ENCODE results near the gene TRIM45. TPM values are rescaled to one million over a fixed set of nuclear protein-coding genes. Genes with fewer than 3 reads are reported as not detected.
"Not testable (repeated sequence)": the region's sequence is repeated elsewhere in the genome, so short reads cannot be mapped to it uniquely, and the experiment has no call there.

The TRIM45 gene
- total RNA-seq, 1 donor from 2014 or later, result 0.60 TPM

GRCh38 chr1:117130526-117130925 lies 9.0 kb upstream of the TRIM45 start:
- no peak for DNase-seq (ENCODE audit: low read depth in 2 of 2)

- peak; percentile 59 to 62 for DNase-seq (ENCODE audit: low read depth in 2 of 2)
Observed at GRCh38 chr1:117128323-117129079, 7.0 kb upstream of the TRIM45 start.

GRCh38 chr1:117127795-117128194 lies 6.2 kb upstream of the TRIM45 start:
- DNase-seq (ENCODE audit: low read depth in 2 of 2), result no peak

GRCh38 chr1:117124661-117125060 lies 3.1 kb upstream of the TRIM45 start:
- DNase-seq (ENCODE audit: low read depth in 2 of 2), result no peak

- DNase-seq (ENCODE audit: low read depth in 2 of 2), result no peak
Observed at GRCh38 chr1:117123274-117123673, 1.7 kb upstream of the TRIM45 start.

GRCh38 chr1:117122330-117123025 lies 929 bp upstream of the TRIM45 start:
- no peak for DNase-seq (ENCODE audit: low read depth in 2 of 2)

GRCh38 chr1:117120774-117121588 lies 568 bp downstream of the TRIM45 start:
- DNase-seq (ENCODE audit: low read depth in 2 of 2), result no peak

GRCh38 chr1:117119144-117119543 lies 2.4 kb downstream of the TRIM45 start:
- DNase-seq (ENCODE audit: low read depth in 2 of 2), result not testable (repeated sequence)

- no peak for DNase-seq (ENCODE audit: low read depth in 2 of 2)
Observed at GRCh38 chr1:117118137-117118536, 3.4 kb downstream of the TRIM45 start.

GRCh38 chr1:117117697-117118096 lies 3.9 kb downstream of the TRIM45 start:
- no peak for DNase-seq (ENCODE audit: low read depth in 2 of 2)

GRCh38 chr1:117116784-117117130 lies 4.8 kb downstream of the TRIM45 start:
- no peak for DNase-seq (ENCODE audit: low read depth in 2 of 2)

- no peak for DNase-seq (ENCODE audit: low read depth in 2 of 2)
Observed at GRCh38 chr1:117116090-117116783, 5.3 kb downstream of the TRIM45 start.

GRCh38 chr1:117114877-117115276 lies 6.7 kb downstream of the TRIM45 start:
- no peak for DNase-seq (ENCODE audit: low read depth in 2 of 2)

- no peak for DNase-seq (ENCODE audit: low read depth in 2 of 2)
Observed at GRCh38 chr1:117113199-117113598, 8.3 kb downstream of the TRIM45 start.

GRCh38 chr1:117112047-117112717 lies 9.4 kb downstream of the TRIM45 start:
- no peak for DNase-seq (ENCODE audit: low read depth in 2 of 2)

GRCh38 chr1:117110774-117111173 lies 10.8 kb downstream of the TRIM45 start:
- peak in 1 of 2 donors; percentile 70 for DNase-seq (ENCODE audit: low read depth in 2 of 2)

GRCh38 chr1:117107364-117107763 lies 14.2 kb downstream of the TRIM45 start:
- DNase-seq (ENCODE audit: low read depth in 2 of 2), result no peak

GRCh38 chr1:117106478-117106877 lies 15.1 kb downstream of the TRIM45 start:
- DNase-seq (ENCODE audit: low read depth in 2 of 2), result no peak

- no peak for DNase-seq (ENCODE audit: low read depth in 2 of 2)
Observed at GRCh38 chr1:117105722-117106121, 15.8 kb downstream of the TRIM45 start.

- no peak for DNase-seq (ENCODE audit: low read depth in 2 of 2)
Observed at GRCh38 chr1:117104986-117105385, 16.6 kb downstream of the TRIM45 start.

- not testable (repeated sequence) for DNase-seq (ENCODE audit: low read depth in 2 of 2)
Observed at GRCh38 chr1:117101858-117102257, 19.7 kb downstream of the TRIM45 start.
